ENCODE data around the gene SLC35B3.
"Not testable (repeated sequence)": the region's sequence is repeated elsewhere in the genome, so short reads cannot be mapped to it uniquely, and the experiment has no call there.

Gene SLC35B3

DNA sequence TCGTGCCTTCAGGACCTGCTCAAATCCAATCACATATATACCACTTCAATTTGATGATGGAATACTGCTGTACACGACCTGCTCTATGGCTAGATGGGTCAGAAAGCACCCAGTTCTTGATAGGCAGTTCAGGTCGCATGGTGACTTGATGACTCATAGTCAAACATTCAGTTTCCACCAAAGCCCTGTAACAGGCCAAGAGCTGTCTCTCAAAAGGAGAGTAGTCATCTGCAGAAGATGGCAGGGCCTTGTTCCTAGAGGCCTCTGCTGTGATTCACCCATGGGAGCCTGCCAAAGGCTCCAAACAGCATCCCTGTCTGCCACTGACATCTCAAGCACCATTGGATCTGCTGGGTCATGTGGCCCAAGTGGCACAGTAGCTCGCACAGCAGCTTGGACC, 29.4 kb downstream of the SLC35B3 start:
- not testable (repeated sequence) for DNase-seq

DNA sequence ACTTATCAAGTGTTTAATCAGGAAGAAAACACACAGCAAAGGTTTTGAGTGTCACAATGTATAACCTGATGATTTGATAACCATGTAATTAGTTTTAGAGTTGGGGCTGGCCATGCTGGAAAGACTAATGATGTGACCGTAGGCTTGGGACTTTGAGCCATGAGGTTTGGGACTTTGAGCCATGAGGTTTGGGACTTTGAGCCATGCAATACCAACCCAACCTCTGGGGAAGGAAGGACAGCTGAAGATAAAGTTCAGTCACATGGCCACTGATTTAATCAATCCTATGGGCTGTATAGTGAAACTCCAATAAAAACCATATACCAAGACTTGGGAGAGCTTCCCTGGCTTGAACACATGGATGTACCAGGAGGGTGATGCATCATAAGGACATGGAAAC, 32.8 kb downstream of the SLC35B3 start:
- DNase-seq, result no peak

DNA sequence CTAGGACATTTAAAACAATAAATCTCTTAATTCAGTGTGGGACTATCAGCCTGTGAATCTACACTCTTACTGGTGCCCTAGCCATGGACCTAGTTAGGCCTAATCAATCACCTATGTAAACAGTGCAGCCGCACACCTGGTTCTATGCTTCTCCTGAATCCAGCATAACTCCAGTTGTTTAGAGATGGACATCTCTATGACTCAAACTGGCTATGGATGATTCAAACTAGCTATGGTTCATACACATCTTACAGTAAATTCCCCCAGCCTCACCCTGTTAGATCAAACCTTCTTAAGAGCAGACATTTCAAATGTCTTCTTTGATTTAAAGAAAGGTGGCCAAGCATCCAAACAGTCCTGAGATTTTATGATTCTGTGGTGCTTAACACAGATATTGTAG, 34.7 kb downstream of the SLC35B3 start:
- no peak for DNase-seq

DNA sequence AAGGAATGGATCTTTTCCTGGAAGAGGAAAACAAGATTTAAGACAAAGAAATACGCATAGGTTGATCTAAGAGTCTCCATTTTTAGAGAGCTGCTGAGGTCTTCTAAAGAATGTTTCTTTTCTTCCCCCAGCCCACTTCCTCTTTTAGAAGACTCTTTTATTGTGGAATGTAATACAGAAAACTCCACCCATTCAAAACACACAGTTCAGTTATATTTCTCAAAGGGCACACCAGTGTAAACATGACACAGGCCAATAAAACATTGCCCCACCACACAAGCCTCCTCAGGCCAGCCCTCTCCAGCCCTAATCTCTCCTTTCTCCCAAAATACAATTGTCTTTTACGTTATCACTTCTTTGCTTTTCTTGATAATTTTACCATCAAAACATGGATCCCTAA, 42.8 kb downstream of the SLC35B3 start:
- no peak for DNase-seq

DNA sequence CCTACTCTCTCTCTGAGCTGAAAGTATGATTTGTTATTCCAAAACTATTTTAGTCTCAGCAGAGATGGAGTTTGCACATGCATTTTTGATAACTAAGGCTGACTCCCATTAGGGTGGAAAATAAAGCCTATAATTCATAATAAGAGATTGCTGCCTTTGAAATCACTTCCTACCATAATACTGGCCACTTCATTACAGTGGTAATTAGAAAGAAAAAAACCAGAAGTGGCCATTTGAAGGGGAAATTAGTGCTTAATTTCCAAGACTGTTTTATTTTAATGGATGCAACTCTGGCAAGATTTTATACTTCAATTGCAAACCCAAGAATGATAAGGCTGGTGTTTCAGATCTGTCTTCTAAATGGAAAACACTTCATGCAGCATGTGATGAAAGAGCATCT, 43.4 kb downstream of the SLC35B3 start:
- peak; percentile 74 for DNase-seq

DNA sequence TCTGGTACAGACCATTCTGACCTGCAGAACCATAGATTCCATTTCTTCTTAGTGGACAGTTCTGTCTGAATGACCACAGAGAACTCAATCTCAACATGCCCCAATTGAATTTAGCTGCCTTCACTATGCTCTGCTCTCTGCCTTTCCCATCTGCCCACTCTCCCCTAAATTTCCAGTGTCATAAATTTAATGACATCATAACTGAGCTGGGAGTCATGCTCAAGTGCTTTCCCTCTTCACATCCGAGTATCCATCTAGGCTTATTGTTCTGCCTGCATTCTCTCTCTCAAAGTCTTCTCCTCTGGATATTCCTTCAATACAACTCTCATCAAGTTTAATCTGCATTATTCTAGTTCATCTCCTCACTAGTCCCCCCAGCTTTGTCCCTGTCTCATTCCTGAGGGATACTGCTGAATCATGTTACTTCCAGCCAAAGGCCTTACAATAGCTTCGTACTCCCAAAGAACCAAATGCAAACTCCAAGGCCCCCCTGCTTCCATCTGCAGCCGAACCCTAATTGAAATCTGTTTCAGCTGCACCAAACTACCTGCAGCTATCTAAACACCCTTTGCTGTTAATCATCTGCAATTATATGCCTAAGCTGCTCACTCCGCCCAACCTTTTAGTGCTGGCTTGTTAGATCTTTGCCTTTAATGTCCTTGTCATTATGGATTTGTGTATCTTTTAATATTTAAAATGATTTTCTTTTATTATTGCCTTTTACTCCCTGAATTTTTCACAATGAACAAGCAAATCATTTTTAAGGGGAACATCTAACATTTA, 46.1 kb downstream of the SLC35B3 start:
- DNase-seq, result peak; percentile 96

DNA sequence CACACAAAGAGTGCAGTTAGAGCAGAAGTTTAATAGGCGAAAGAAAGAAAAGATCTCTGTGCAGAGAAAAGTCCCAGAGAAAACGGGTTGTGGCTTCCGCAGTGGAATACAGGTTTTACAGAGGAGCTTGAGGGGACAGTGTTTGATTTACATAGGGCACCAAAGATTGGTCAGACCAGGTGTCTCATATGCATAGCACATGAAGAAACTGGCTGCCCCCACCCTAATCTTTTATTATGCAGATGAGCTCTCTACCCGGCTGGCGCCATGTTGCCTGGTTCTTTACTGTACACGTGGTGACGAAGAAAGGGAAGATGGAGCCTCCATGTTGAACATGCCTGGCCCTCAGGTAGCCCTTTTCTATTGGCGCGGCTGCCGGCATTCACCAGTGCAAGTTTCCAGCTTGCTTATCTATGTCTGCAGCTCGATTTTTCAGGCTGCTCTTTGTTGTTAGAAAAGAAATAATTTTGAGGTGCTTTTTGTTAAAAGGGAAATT, 47.4 kb downstream of the SLC35B3 start:
- DNase-seq, result peak; percentile 95

DNA sequence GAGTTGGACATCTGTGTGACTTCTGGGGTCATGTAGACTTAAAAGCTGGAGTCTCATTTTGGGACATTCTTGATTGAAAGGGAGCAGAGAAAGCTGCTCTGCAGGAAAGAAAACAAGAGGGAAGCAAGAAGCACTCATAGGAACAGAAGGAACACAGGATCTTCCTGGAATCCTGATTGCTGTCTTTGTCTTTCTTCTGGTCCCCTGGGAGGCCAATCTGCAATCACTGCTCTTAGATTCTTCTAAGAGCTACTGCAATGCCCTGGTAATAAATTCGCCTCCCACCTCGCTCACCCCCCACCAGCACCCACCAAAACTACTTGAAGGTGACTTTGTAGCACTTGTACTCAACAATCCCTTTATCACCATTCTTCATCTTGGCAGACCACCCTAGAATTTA, 51.8 kb downstream of the SLC35B3 start:
- DNase-seq, result no peak

DNA sequence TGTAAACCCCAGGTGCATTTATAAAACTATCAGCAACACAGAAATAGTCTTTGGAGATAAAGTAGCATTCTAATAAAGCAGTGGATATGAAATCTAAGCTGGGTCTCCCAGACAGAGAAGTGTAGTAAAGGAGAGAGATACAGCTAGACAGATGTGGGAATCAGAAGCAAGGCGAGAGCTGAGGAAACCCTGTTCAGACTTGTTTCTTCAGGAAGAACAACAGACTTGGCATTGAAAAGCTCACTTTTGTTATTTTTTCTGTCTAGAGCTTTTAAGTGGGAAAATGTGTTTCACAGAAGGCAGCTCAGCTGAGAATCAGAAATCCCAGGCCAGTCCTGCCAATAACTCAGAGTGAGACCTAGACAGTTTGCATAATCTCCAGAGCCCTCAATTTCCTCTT, 52.9 kb downstream of the SLC35B3 start:
- no peak for DNase-seq

DNA sequence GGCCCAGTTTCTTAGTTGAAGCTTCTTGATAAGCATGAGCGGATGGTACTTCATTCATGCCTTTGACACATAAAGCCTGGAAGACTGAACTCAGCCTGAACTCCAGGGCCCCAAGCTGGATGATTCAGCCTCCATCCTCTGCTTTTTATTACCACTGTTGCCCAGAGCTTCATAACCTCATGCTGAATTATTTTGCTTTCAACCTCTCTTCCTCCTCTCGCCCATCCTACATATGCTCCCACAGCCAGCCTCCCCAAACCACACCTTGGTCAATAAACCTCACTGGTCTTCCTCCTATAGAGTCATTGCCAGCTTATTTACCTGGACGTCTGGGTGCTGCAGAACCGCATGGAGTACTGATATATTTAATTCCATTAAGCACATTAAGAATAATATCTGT, 59.4 kb downstream of the SLC35B3 start:
- no peak for DNase-seq

Measured in NCI-H1436 treated with DMSO at 0.1 percent for 48 hours (cell line).